ENCODE data around the gene ANKMY1. TPM values are rescaled to one million over a fixed set of nuclear protein-coding genes. Genes with fewer than 3 reads are reported as not detected.
A peak's percentile ranks its signal among the peaks of the same experiment; 100 is the strongest.

Gene ANKMY1
- total and polyA plus RNA-seq, 2 of the 13 experiments (the other 11 are each of a cell fraction or from before 2014, with no cell fraction given) = 11.7 to 18.8 TPM

DNA sequence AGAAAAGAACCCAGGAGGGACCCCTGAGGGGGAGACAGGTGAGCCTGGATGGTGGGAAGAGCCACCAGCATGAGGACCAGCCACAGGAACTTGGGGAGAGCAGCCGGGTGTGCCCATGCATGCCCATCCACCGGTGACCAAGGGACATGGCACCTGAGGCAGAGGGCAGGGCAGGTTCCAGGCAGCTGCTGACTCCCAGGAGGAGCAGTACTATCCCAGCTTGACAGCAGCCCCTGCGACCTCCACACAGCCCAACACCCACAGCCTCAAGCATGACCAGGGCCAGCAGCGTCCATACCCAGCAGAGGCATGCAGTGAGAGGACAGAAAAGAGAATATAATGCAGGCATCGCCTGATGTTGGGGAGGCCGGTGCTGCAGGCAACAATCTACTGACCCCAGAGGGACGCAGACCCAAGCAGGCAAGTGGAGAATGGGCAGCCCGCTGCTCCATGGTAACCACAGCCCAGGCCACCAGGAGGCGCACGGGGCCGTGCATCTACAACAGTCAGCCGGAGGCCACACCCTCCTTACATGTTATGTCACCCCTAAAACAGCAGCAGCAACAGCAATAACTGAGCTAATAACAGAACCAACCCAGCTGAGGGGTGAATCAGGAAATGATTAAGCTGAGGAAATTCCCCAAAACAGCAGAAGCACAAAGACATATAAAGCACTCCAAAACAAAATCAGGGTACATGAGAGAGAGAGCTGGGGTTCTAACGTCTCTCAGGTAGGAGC is 44.1 kb downstream of the ANKMY1 start (continued):
- TF ChIP-seq, protein P1, sequence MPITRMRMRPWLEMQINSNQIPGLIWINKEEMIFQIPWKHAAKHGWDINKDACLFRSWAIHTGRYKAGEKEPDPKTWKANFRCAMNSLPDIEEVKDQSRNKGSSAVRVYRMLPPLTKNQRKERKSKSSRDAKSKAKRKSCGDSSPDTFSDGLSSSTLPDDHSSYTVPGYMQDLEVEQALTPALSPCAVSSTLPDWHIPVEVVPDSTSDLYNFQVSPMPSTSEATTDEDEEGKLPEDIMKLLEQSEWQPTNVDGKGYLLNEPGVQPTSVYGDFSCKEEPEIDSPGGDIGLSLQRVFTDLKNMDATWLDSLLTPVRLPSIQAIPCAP (CRISPR knock-in tag; IDR thresholded peaks at IDR 0.05; ENCODE audit: low read depth) = no peak
- TF ChIP-seq KLF6 (CRISPR knock-in tag; IDR thresholded peaks at IDR 0.05) (no peak), REL (CRISPR knock-in tag; conservative IDR thresholded peaks at IDR 0.05) (no peak), SNRNP70 (IDR thresholded peaks at IDR 0.05; ENCODE audit: low read depth, low read length) (no peak), KAT2B (IDR thresholded peaks at IDR 0.05; ENCODE audit: borderline replicate concordance, low read depth, low read length) (no peak), ZNF768 (CRISPR knock-in tag; IDR thresholded peaks at IDR 0.05) (0 out of 2 replicates have a peak, but pooled peaks have one; percentile 24), ZNF468 (CRISPR knock-in tag; IDR thresholded peaks at IDR 0.05) (no peak), NFIB (CRISPR knock-in tag; IDR thresholded peaks at IDR 0.05; ENCODE audit: borderline replicate concordance) (no peak), RARA (CRISPR knock-in tag; IDR thresholded peaks at IDR 0.05) (peak; percentile 34; the same call in 1 of the 2 replicates), KLF12 (CRISPR knock-in tag; IDR thresholded peaks at IDR 0.05; ENCODE audit: borderline replicate concordance) (peak; percentile 90; the same call in 1 of the 2 replicates), ZNF776 (CRISPR knock-in tag; IDR thresholded peaks at IDR 0.05) (0 out of 2 replicates have a peak, but pooled peaks have one; percentile 32), ZNF746 (CRISPR knock-in tag; IDR thresholded peaks at IDR 0.05) (no peak), TAF1 (CRISPR knock-in tag; IDR thresholded peaks at IDR 0.05) (no peak), ZNF782 (CRISPR knock-in tag; IDR thresholded peaks at IDR 0.05; ENCODE audit: borderline replicate concordance) (0 out of 2 replicates have a peak, but pooled peaks have one; percentile 33), ZNF83 (CRISPR knock-in tag; IDR thresholded peaks at IDR 0.05; ENCODE audit: borderline replicate concordance) (no peak), ISL2 (CRISPR knock-in tag; IDR thresholded peaks at IDR 0.05) (no peak), FOSL2 (CRISPR knock-in tag; IDR thresholded peaks at IDR 0.05) (peak; percentile 68), ZNF432 (CRISPR knock-in tag; IDR thresholded peaks at IDR 0.05; ENCODE audit: borderline replicate concordance) (no peak), LBX2 (CRISPR knock-in tag; IDR thresholded peaks at IDR 0.05; ENCODE audit: borderline replicate concordance) (no peak), KMT2B (CRISPR knock-in tag; IDR thresholded peaks at IDR 0.05) (no peak), THAP11 (CRISPR knock-in tag; IDR thresholded peaks at IDR 0.05) (peak; percentile 63), TMF1 (CRISPR knock-in tag; IDR thresholded peaks at IDR 0.05; ENCODE audit: low read depth) (no peak), SATB2 (CRISPR knock-in tag; IDR thresholded peaks at IDR 0.05) (no peak)
- TF ChIP-seq, protein P2, sequence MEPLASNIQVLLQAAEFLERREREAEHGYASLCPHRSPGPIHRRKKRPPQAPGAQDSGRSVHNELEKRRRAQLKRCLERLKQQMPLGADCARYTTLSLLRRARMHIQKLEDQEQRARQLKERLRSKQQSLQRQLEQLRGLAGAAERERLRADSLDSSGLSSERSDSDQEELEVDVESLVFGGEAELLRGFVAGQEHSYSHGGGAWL (CRISPR knock-in tag; IDR thresholded peaks at IDR 0.05) = no peak
- TF ChIP-seq, protein P3, sequence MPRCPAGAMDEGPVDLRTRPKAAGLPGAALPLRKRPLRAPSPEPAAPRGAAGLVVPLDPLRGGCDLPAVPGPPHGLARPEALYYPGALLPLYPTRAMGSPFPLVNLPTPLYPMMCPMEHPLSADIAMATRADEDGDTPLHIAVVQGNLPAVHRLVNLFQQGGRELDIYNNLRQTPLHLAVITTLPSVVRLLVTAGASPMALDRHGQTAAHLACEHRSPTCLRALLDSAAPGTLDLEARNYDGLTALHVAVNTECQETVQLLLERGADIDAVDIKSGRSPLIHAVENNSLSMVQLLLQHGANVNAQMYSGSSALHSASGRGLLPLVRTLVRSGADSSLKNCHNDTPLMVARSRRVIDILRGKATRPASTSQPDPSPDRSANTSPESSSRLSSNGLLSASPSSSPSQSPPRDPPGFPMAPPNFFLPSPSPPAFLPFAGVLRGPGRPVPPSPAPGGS (CRISPR knock-in tag; IDR thresholded peaks at IDR 0.05) = no peak
- TF ChIP-seq, protein P4, sequence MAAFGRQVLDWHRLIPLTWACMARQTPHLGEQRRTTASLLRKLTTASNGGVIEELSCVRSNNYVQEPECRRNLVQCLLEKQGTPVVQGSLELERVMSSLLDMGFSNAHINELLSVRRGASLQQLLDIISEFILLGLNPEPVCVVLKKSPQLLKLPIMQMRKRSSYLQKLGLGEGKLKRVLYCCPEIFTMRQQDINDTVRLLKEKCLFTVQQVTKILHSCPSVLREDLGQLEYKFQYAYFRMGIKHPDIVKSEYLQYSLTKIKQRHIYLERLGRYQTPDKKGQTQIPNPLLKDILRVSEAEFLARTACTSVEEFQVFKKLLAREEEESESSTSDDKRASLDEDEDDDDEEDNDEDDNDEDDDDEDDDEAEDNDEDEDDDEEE (CRISPR knock-in tag; IDR thresholded peaks at IDR 0.05) = no peak

Data from HepG2 (cell line).